ENCODE data around the gene MTMR6.
"Not testable (repeated sequence)": the region's sequence is repeated elsewhere in the genome, so short reads cannot be mapped to it uniquely, and the experiment has no call there.

MTMR6 gene

GRCh38 chr13:25286969-25287961 lies at the start of gene MTMR6:
Gene MTMR6 (minus strand): TSS chr13:25287488. CDS start chr13:25287247, 241 bp downstream.
- no peak for DNase-seq (ENCODE audit: low read depth)
- peak within 1 kb of the TSS; percentile 75 for H3K4me3 ChIP-seq (ENCODE audit: low read length)
- TF ChIP-seq CTCF (conservative IDR thresholded peaks at IDR 0.05; ENCODE audit: low read depth, low read length) = peak; percentile 94

GRCh38 chr13:25335856-25336255 lies 48.6 kb upstream of the MTMR6 start:
- DNase-seq (ENCODE audit: low read depth) = no peak
- TF ChIP-seq CTCF (conservative IDR thresholded peaks at IDR 0.05; ENCODE audit: low read depth, low read length) = no peak
- H3K4me3 ChIP-seq (ENCODE audit: low read length) = no peak overlapping the region

- no peak for DNase-seq (ENCODE audit: low read depth)
- H3K4me3 ChIP-seq (ENCODE audit: low read length) = no peak overlapping the region
- TF ChIP-seq CTCF (conservative IDR thresholded peaks at IDR 0.05; ENCODE audit: low read depth, low read length) = no peak
These were observed 43.3 kb upstream of the MTMR6 start for GRCh38 chr13:25330541-25330940.

- no peak for TF ChIP-seq CTCF (conservative IDR thresholded peaks at IDR 0.05; ENCODE audit: low read depth, low read length)
- DNase-seq (ENCODE audit: low read depth) = no peak
- no peak overlapping the region for H3K4me3 ChIP-seq (ENCODE audit: low read length)
These were observed 42.4 kb upstream of the MTMR6 start for GRCh38 chr13:25329706-25330105.

GRCh38 chr13:25324100-25324499 lies 36.8 kb upstream of the MTMR6 start:
- no peak for DNase-seq (ENCODE audit: low read depth)
- H3K4me3 ChIP-seq (ENCODE audit: low read length) = no peak overlapping the region
- TF ChIP-seq CTCF (conservative IDR thresholded peaks at IDR 0.05; ENCODE audit: low read depth, low read length) = no peak

GRCh38 chr13:25319771-25320170 lies 32.5 kb upstream of the MTMR6 start:
- no peak overlapping the region for H3K4me3 ChIP-seq (ENCODE audit: low read length)
- no peak for DNase-seq (ENCODE audit: low read depth)
- no peak for TF ChIP-seq CTCF (conservative IDR thresholded peaks at IDR 0.05; ENCODE audit: low read depth, low read length)

- not testable (repeated sequence) for DNase-seq (ENCODE audit: low read depth); H3K4me3 ChIP-seq (ENCODE audit: low read length)
These were observed 31.7 kb upstream of the MTMR6 start for GRCh38 chr13:25318946-25319345.

Measured in retinal pigment epithelial cell (primary cell).